H1 (cell line): Measurements from ENCODE around the gene NTN5. TPM values are rescaled to one million over a fixed set of nuclear protein-coding genes. Genes with fewer than 3 reads are reported as not detected.

Experiments used
- CTCF ChIA-PET: fragments of 300-600 bp; sonication (Branson Sonifier 250); formaldehyde crosslinking; loops from one replicate; lab custom pipeline; 2021; ENCODE audit not compliant: partially characterized antibody; lab: Charles Lee
- POLR2A ChIA-PET: fragments of 300-600 bp; sonication (Branson Sonifier 250); formaldehyde crosslinking; loops from one replicate; lab custom pipeline; 2021; ENCODE audit warnings: inconsistent platforms; ENCODE audit not compliant: partially characterized antibody; lab: Charles Lee
- DNase-seq, 2 experiments: peaks; one replicate each; pipeline versions ENCODE4 v3.0.0 to v3.0.0-alpha.2; 2010 to 2022; ENCODE audit warnings: low spot score in 2 of 2, low read depth in 1 of 2, mixed read lengths in 1 of 2
- FAIRE-seq: peaks from 2 replicates; lab custom pipeline; 2011; peaks lifted over from hg19 to GRCh38; lab: Jason Lieb, UNC
- H2AFZ ChIP-seq: 2 replicates; pipeline ENCODE4 v1.8.1; 2012; ENCODE audit warnings: low read length, inconsistent platforms
- H2AK5ac ChIP-seq: 2 replicates; pipeline ENCODE4 v1.6.1; 2013; ENCODE audit warnings: low read depth, low read length
- H2BK120ac ChIP-seq: replicated peaks from 2 replicates; pipeline ENCODE3; 2013; ENCODE audit warnings: low read depth, low read length, inconsistent platforms
- H2BK12ac ChIP-seq: 2 replicates; pipeline ENCODE4 v1.6.1; 2013; ENCODE audit warnings: low read depth, low read length
- H2BK15ac ChIP-seq: 2 replicates; pipeline ENCODE4 v1.6.1; 2013; ENCODE audit warnings: low read length
- H2BK20ac ChIP-seq: 2 replicates; pipeline ENCODE4 v1.6.1; 2013; ENCODE audit warnings: low read length
- H2BK5ac ChIP-seq: 2 replicates; pipeline ENCODE4 v1.6.1; 2013; ENCODE audit warnings: low read depth, low read length
- H3K14ac ChIP-seq: 2 replicates; pipeline ENCODE4 v1.6.1; 2013; ENCODE audit warnings: inconsistent platforms; ENCODE audit not compliant: insufficient read length
- H3K18ac ChIP-seq: 2 replicates; pipeline ENCODE4 v1.6.1; 2013; ENCODE audit warnings: low read length; ENCODE audit errors: extremely low read depth
- H3K23ac ChIP-seq: 2 replicates; pipeline ENCODE4 v1.6.1; 2013; ENCODE audit warnings: inconsistent platforms; ENCODE audit not compliant: insufficient read length
- H3K23me2 ChIP-seq: 2 replicates; pipeline ENCODE4 v1.6.1; 2013; ENCODE audit warnings: low read depth, low read length
- H3K27ac ChIP-seq: 2 replicates; pipeline ENCODE4 v1.6.1; 2011; ENCODE audit warnings: low read depth, low read length, inconsistent platforms
- H3K27me3 ChIP-seq, 4 experiments: replicated peaks in 1 of 4; 1 replicate in 1 of 4; 2 replicates in 3 of 4; pipeline versions ENCODE4 v1.6.1 to v1.8.1; 2011 to 2013; ENCODE audit warnings: low read length in 3 of 4, mild to moderate bottlenecking in 3 of 4, inconsistent platforms in 2 of 4, mixed read lengths in 2 of 4, moderate library complexity in 1 of 4; ENCODE audit not compliant: control insufficient read depth in 3 of 4, insufficient read depth in 3 of 4; ENCODE audit errors: extremely low read depth in 1 of 4
- H3K36me3 ChIP-seq, 4 experiments: 2 replicates each; pipeline versions ENCODE4 v1.6.1 to v1.8.1; 2011 to 2013; ENCODE audit warnings: mild to moderate bottlenecking in 4 of 4, low read length in 3 of 4, moderate library complexity in 2 of 4, control low read depth in 1 of 4, inconsistent platforms in 1 of 4; ENCODE audit not compliant: insufficient read depth in 4 of 4, control insufficient read depth in 2 of 4
- H3K4ac ChIP-seq: replicated peaks from 2 replicates; pipeline ENCODE3; 2013; ENCODE audit warnings: low read length, low read depth, mixed read lengths, inconsistent platforms; ENCODE audit not compliant: insufficient read length
- H3K4me1 ChIP-seq, 4 experiments: replicated peaks in 1 of 4; 1 replicate in 1 of 4; 2 replicates in 3 of 4; pipeline versions ENCODE4 v1.6.1 to v1.8.1; 2011 to 2013; ENCODE audit warnings: low read length in 3 of 4, inconsistent platforms in 2 of 4, mixed read lengths in 1 of 4; ENCODE audit not compliant: insufficient read depth in 4 of 4, control insufficient read depth in 3 of 4
- H3K4me2 ChIP-seq, 2 experiments: 2 replicates each; pipeline versions ENCODE4 v1.6.1 to v1.8.1; 2011 to 2013; ENCODE audit warnings: low read depth in 2 of 2, low read length in 2 of 2, control low read depth in 1 of 2, inconsistent platforms in 1 of 2, mild to moderate bottlenecking in 1 of 2; ENCODE audit not compliant: insufficient read depth in 1 of 2
- H3K4me3 ChIP-seq, 4 experiments: fragments of 200-600, 300-600 bp in 1 of 4; sonication (generic), shearing (Covaris generic), sonication (Bioruptor Twin) in 1 of 4; 2 replicates each; pipeline versions ENCODE4 v1.5.1 to v1.8.1; 2011 to 2016; ENCODE audit warnings: low read length in 4 of 4, low read depth in 3 of 4, control low read depth in 2 of 4, inconsistent platforms in 2 of 4, mild to moderate bottlenecking in 2 of 4, mixed read lengths in 1 of 4, moderate library complexity in 1 of 4; ENCODE audit not compliant: insufficient read depth in 2 of 4; ENCODE audit errors: extremely low read depth in 1 of 4
- H3K56ac ChIP-seq: replicated peaks from 2 replicates; pipeline ENCODE3; 2013; ENCODE audit warnings: low read depth, mild to moderate bottlenecking, mixed read lengths, low read length, inconsistent platforms; ENCODE audit not compliant: insufficient read length
- H3K79me1 ChIP-seq: 2 replicates; pipeline ENCODE4 v1.6.1; 2013; ENCODE audit warnings: low read depth, low read length, control low read depth
- H3K79me2 ChIP-seq, 2 experiments: 2 replicates each; pipeline versions ENCODE4 v1.6.1 to v1.8.1; 2012 to 2013; ENCODE audit warnings: low read length in 2 of 2, mild to moderate bottlenecking in 2 of 2, inconsistent platforms in 1 of 2; ENCODE audit not compliant: insufficient read depth in 2 of 2, control insufficient read depth in 1 of 2
- H3K9ac ChIP-seq, 4 experiments: replicated peaks in 1 of 4; 1 replicate in 1 of 4; 2 replicates in 3 of 4; pipeline versions ENCODE4 v1.6.1 to v1.8.1; 2011 to 2013; ENCODE audit warnings: low read depth in 3 of 4, low read length in 3 of 4, control low read depth in 2 of 4, mild to moderate bottlenecking in 2 of 4, moderate library complexity in 2 of 4, inconsistent platforms in 1 of 4; ENCODE audit errors: extremely low read depth in 1 of 4
- H3K9me3 ChIP-seq, 2 experiments: 2 replicates each; pipeline versions ENCODE4 v1.6.1 to v1.8.1; 2012 to 2013; ENCODE audit warnings: mild to moderate bottlenecking in 2 of 2, moderate library complexity in 2 of 2, control low read depth in 1 of 2, inconsistent platforms in 1 of 2, low read depth in 1 of 2, low read length in 1 of 2, mixed read lengths in 1 of 2; ENCODE audit not compliant: insufficient read depth in 2 of 2
- H4K20me1 ChIP-seq, 2 experiments: replicated peaks in 1 of 2; 2 replicates each; pipeline versions ENCODE3 to v1.8.1; 2011 to 2013; ENCODE audit warnings: inconsistent platforms in 2 of 2, low read length in 2 of 2, mild to moderate bottlenecking in 1 of 2; ENCODE audit not compliant: insufficient read depth in 2 of 2, control insufficient read depth in 1 of 2
- H4K5ac ChIP-seq: 2 replicates; pipeline ENCODE4 v1.6.1; 2013; ENCODE audit warnings: low read length, low read depth, mixed read lengths, inconsistent platforms; ENCODE audit not compliant: insufficient read length
- H4K8ac ChIP-seq: 2 replicates; pipeline ENCODE4 v1.8.0; 2013; ENCODE audit warnings: mild to moderate bottlenecking, moderate library complexity, low read length, inconsistent platforms; ENCODE audit not compliant: insufficient read depth; ENCODE audit errors: extremely low read depth
- H4K91ac ChIP-seq: replicated peaks from 2 replicates; pipeline ENCODE3; 2013; ENCODE audit warnings: low read length, mixed read lengths, inconsistent platforms; ENCODE audit not compliant: insufficient read length
- CTBP2 ChIP-seq: IDR thresholded peaks from 2 replicates; pipeline ENCODE4 v1.7.0; 2011; ENCODE audit warnings: borderline replicate concordance, mild to moderate bottlenecking, moderate library complexity, mixed read lengths, low read length; ENCODE audit not compliant: insufficient read depth, insufficient read length
- CTCF ChIP-seq, 3 experiments: IDR thresholded peaks; 1 replicate in 2 of 3; 2 replicates in 1 of 3; pipeline versions ENCODE4 v1.5.1 to v1.6.1; 2011; ENCODE audit warnings: low read length in 3 of 3, mild to moderate bottlenecking in 3 of 3, inconsistent platforms in 2 of 3, low read depth in 1 of 3, moderate library complexity in 1 of 3; ENCODE audit not compliant: insufficient read depth in 1 of 3; ENCODE audit errors: control extremely low read depth in 1 of 3
- GTF2F1 ChIP-seq: IDR thresholded peaks from 2 replicates; pipeline ENCODE4 v1.6.1; 2012; ENCODE audit warnings: low read depth, low read length, improper control_type of control experiment, borderline replicate concordance
- RNF2 ChIP-seq: fragments of 200-900, 300-1000 bp; sonication (generic); IDR thresholded peaks from 2 replicates; pipeline ENCODE4 v1.7.1; 2016; ENCODE audit warnings: borderline replicate concordance, low read depth, mild to moderate bottlenecking, antibody characterized with exemption, low read length; ENCODE audit not compliant: poor library complexity, severe bottlenecking; ENCODE audit errors: missing control alignments
- SUZ12 ChIP-seq: fragments of 200-600 bp; sonication (generic); IDR thresholded peaks from 2 replicates; pipeline ENCODE4 v1.6.1; 2012; ENCODE audit warnings: mild to moderate bottlenecking, inconsistent platforms, low read length, moderate library complexity, mixed read lengths
- TBP ChIP-seq: IDR thresholded peaks from 2 replicates; pipeline ENCODE4 v1.6.1; 2011; ENCODE audit warnings: low read depth, low read length, improper control_type of control experiment
- USF2 ChIP-seq: IDR thresholded peaks from 2 replicates; pipeline ENCODE4 v1.6.1; 2011; ENCODE audit warnings: low read length, improper control_type of control experiment
- WGBS, 2 experiments: shearing (Covaris generic) in 1 of 2; methylation state at CpG; one replicate each; pipeline versions ENCODE4 v1.1.6 to v1.1.7; 2013 to 2015; ENCODE audit warnings: low lambda C conversion rate in 2 of 2, mixed read lengths in 2 of 2, inconsistent platforms in 1 of 2, low coverage in 1 of 2, missing lambda C conversion rate in 1 of 2; ENCODE audit not compliant: insufficient replicate concordance in 2 of 2, insufficient coverage in 1 of 2, insufficient read length in 1 of 2; ENCODE audit errors: extremely low coverage in 1 of 2, missing lambda C conversion rate in 1 of 2; 5-methylcytosine and 5-hydroxymethylcytosine counted together
- polyA plus RNA-seq, 7 experiments: library from polyadenylated mRNA; depleted of rRNA in 3 of 7; stranded (reverse) in 5 of 7; unstranded in 2 of 7; fragments of >200 nt in 5 of 7; fragments of 200-250 nt in 2 of 7; gene quantifications; 1 replicate in 5 of 7; 2 replicates in 1 of 7; 4 replicates in 1 of 7; pipeline versions ENCODE4 v1.2.1 to v1.2.3, GENCODE V29; 2011 to 2013; ENCODE audit warnings: missing spikeins in 2 of 7, mixed read lengths in 2 of 7
- total RNA-seq: library from RNA; stranded (reverse); fragmentation: NEBNext Ultra II Directional; extraction: Animal tissue kit (Norgen Biotek cat#: 25700); gene quantifications from 2 replicates; pipeline ENCODE4 v1.2.1, GENCODE V29; 2021

Gene NTN5
- total and polyA plus RNA-seq, 2 of the 8 experiments (the other 6 are each of a cell fraction or from before 2014, with no cell fraction given): 0.47 to 0.85 TPM

GRCh38 chr19:48625891-48626327 is 46.9 kb downstream of the NTN5 start:
- H3K4me3 ChIP-seq: peak overlapping the region in 1 of 4 experiments; percentile 87; a peak in 1 of 8 replicates
- TF ChIP-seq CTCF (IDR thresholded peaks at IDR 0.05; ENCODE audit: control extremely low read depth in 1 of 3, insufficient read depth in 1 of 3, low read depth in 1 of 3, low read length in 3 of 3) (peak in 1 of 3 experiments; percentile 18; a peak in 2 of 4 replicates), CTBP2 (no peak), USF2 (no peak), SUZ12 (no peak), GTF2F1 (no peak), RNF2 (no peak), TBP (no peak)

More at GRCh38 chr19:48625891-48626327, 46.9 kb downstream of the NTN5 start:
- no peak overlapping the region for H4K8ac ChIP-seq
- H2BK15ac ChIP-seq: no peak overlapping the region
- no peak overlapping the region for H3K23ac ChIP-seq
- H3K27ac ChIP-seq: no peak overlapping the region
- no peak overlapping the region for H2AFZ ChIP-seq
- CTCF ChIA-PET: interaction anchor here (1.3 to 1.5 kb wide), 2 partner anchors 17 to 20 kb away, joined by 4 to 5 read pairs; partner anchors contain the start of gene CA11
- DNase-seq (no peak), FAIRE-seq (no peak)
- H2AK5ac ChIP-seq: no peak overlapping the region
- no peak overlapping the region for H4K91ac ChIP-seq
- no peak overlapping the region for H2BK120ac ChIP-seq
- no peak overlapping the region for H2BK5ac ChIP-seq
- peaks cover 0 to 11% (median 1%) of the 10 kb centered on the region in 4 experiments; a peak in 1 of 8 replicates for H3K36me3 ChIP-seq
- no peaks in the 10 kb centered on the region for H3K27me3 ChIP-seq
- H3K23me2 ChIP-seq: peaks cover 22% of the 10 kb centered on the region
- no peaks in the 10 kb centered on the region for H3K9me3 ChIP-seq
- H3K9ac ChIP-seq: no peak overlapping the region
- POLR2A ChIA-PET: interaction anchor here (1.2 to 30.9 kb wide), 3 partner anchors 3 to 256 kb away, joined by 3 to 788 read pairs (median 788); partner anchors contain the start of genes DBP, FAM83E, RPL18 and SPACA4
- no peaks in the 10 kb centered on the region for H3K79me1 ChIP-seq
- H3K4me1 ChIP-seq: peaks cover 0 to 21% (median 13%) of the 10 kb centered on the region in 4 experiments; a peak in 6 of 7 replicates
- H3K4ac ChIP-seq: no peak overlapping the region
- no peak overlapping the region for H2BK20ac ChIP-seq
- WGBS, 2 experiments: 96% methylated on average over 28 of the region's 30 CpGs; no CpG with 5 or more reads in 1 of the 2 experiments
- no peak overlapping the region for H3K14ac ChIP-seq
- peaks cover 0 to 13% of the 10 kb centered on the region in 2 experiments; a peak in 3 of 4 replicates for H3K79me2 ChIP-seq
- H4K5ac ChIP-seq: no peak overlapping the region
- no peak overlapping the region for H3K56ac ChIP-seq
- peaks cover 2 to 8% of the 10 kb centered on the region in 2 experiments for H4K20me1 ChIP-seq
- H2BK12ac ChIP-seq: no peak overlapping the region
- H3K4me2 ChIP-seq: peak overlapping the region in 1 of 2 experiments; percentile 75; a peak in 1 of 4 replicates
- H3K18ac ChIP-seq: no peak overlapping the region
